ENCODE results near the gene DYNC1LI1.
"Not testable (repeated sequence)": the region's sequence is repeated elsewhere in the genome, so short reads cannot be mapped to it uniquely, and the experiment has no call there.

DYNC1LI1 gene

GRCh38 chr3:32522682-32523081, 48.0 kb downstream of the DYNC1LI1 start:
- DNase-seq = no peak

GRCh38 chr3:32518921-32519320, 51.7 kb downstream of the DYNC1LI1 start:
- not testable (repeated sequence) for DNase-seq

GRCh38 chr3:32516751-32517150, 53.9 kb downstream of the DYNC1LI1 start:
- DNase-seq = not testable (repeated sequence)

GRCh38 chr3:32511005-32511404, 59.7 kb downstream of the DYNC1LI1 start:
- DNase-seq = no peak

- DNase-seq = no peak
Observed at GRCh38 chr3:32510075-32510724, 60.5 kb downstream of the DYNC1LI1 start.

GRCh38 chr3:32508711-32509110, 61.9 kb downstream of the DYNC1LI1 start:
- DNase-seq = no peak

- no peak for DNase-seq
Observed at GRCh38 chr3:32506466-32506865, 64.2 kb downstream of the DYNC1LI1 start.

- DNase-seq = no peak
Observed at GRCh38 chr3:32502946-32503286, 67.7 kb downstream of the DYNC1LI1 start.

GRCh38 chr3:32502118-32502945, 68.3 kb downstream of the DYNC1LI1 start, which contains the start of gene CMTM6:
Gene CMTM6, minus strand, starts transcription at chr3:32502852. Its CDS starts 107 bp downstream, at chr3:32502745.
- DNase-seq = peak; percentile 14

- DNase-seq = no peak
Observed at GRCh38 chr3:32501783-32502117, 68.9 kb downstream of the DYNC1LI1 start.

- no peak for DNase-seq
Observed at GRCh38 chr3:32500880-32501782, 69.5 kb downstream of the DYNC1LI1 start.

GRCh38 chr3:32500231-32500630, 70.4 kb downstream of the DYNC1LI1 start:
- no peak for DNase-seq

- DNase-seq = no peak
Observed at GRCh38 chr3:32499585-32499984, 71.1 kb downstream of the DYNC1LI1 start.

- DNase-seq = no peak
Observed at GRCh38 chr3:32498992-32499391, 71.7 kb downstream of the DYNC1LI1 start.

GRCh38 chr3:32498252-32498651, 72.4 kb downstream of the DYNC1LI1 start:
- no peak for DNase-seq

GRCh38 chr3:32495609-32496008, 75.0 kb downstream of the DYNC1LI1 start:
- DNase-seq = no peak

- no peak for DNase-seq
Observed at GRCh38 chr3:32495085-32495484, 75.6 kb downstream of the DYNC1LI1 start.

- DNase-seq = no peak
Observed at GRCh38 chr3:32493437-32494414, 76.9 kb downstream of the DYNC1LI1 start.

GRCh38 chr3:32492684-32493436, 77.8 kb downstream of the DYNC1LI1 start:
- DNase-seq = no peak

GRCh38 chr3:32488474-32489008, 82.1 kb downstream of the DYNC1LI1 start:
- no peak for DNase-seq
